Spleen (tissue), 7 donors: ENCODE measurements around the gene CDKN2D.

Experiments
- POLR2A ChIP-seq, 3 donors: fragments of 450-650 bp; IDR thresholded peaks; one replicate each; pipeline ENCODE4 v1.5.1; 2017; ENCODE audit warnings: antibody characterized with exemption in 3 of 3, mild to moderate bottlenecking in 1 of 3
- POLR2AphosphoS5 ChIP-seq, 3 donors: sonication (generic); formaldehyde crosslinking; IDR thresholded peaks; one replicate each; pipeline ENCODE4 v1.5.1; 2017; ENCODE audit warnings: antibody characterized with exemption in 3 of 3
- TF ChIP-seq, protein P1 (sequence below), 11 experiments: fragments of 200-600 bp in 7 of 11; fragments of 450-650 bp in 4 of 11; sonication (generic) in 4 of 11; IDR thresholded peaks in 8 of 11; conservative IDR thresholded peaks in 3 of 11; 1 replicate in 7 of 11; 2 replicates in 4 of 11; pipeline versions ENCODE4 v1.4.0 to v1.8.0; 2016 to 2021; ENCODE audit warnings: antibody characterized with exemption in 11 of 11, inconsistent platforms in 4 of 11, mild to moderate bottlenecking in 1 of 11
- donor health status: DM: no; HTN: no; CAD: no; lungs with moderate emphysema.
- donor health status: DM: no; HTN: no; CAD: no.
- donor health status: DM: no; HTN: no; CAD: no.

DNA sequence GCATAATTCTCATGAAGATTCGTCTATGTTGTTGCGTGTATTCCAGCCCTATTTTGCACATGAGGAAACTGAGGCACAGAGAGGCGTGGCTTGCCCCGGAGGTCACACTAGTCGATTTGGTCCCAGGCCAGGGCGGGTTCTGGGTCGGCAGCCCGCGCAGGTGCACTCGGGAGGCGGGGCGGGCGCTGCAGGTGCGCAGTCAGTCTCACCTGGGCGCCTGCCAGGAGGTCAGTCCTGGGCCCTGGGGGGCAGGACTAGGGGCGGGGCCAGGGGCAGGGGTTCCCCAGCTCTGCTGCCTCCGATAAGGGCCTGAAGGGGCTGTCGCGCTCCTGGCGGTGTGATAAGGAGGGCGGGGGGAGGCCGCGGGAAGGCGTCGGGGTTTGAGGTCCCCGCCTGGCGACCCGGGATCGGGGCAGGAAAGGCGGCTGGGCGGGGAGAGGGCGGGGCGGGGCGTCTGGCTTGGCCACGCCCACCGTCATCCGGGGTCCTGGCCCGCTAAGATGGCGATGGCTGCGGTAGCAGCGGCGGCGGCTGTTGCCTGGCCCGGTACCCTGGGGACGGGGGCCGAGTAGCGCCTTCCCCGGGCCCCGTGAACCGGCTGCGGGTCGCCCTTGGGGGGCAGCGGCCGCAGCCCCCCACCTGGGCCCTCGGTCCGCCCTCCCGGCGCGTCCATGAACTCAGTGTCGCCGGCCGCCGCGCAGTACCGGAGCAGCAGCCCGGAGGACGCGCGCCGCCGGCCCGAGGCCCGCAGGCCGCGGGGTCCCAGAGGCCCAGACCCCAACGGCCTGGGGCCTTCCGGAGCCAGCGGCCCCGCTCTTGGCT is 25.1 kb downstream of the CDKN2D start, which contains the start of gene ATG4D:
- TF ChIP-seq POLR2A (IDR thresholded peaks at IDR 0.05) (peak in 1 of 3 donors; percentile 41), POLR2AphosphoS5 (IDR thresholded peaks at IDR 0.05) (peak; percentile 84 to 93 (median 86))
- TF ChIP-seq, protein P1, sequence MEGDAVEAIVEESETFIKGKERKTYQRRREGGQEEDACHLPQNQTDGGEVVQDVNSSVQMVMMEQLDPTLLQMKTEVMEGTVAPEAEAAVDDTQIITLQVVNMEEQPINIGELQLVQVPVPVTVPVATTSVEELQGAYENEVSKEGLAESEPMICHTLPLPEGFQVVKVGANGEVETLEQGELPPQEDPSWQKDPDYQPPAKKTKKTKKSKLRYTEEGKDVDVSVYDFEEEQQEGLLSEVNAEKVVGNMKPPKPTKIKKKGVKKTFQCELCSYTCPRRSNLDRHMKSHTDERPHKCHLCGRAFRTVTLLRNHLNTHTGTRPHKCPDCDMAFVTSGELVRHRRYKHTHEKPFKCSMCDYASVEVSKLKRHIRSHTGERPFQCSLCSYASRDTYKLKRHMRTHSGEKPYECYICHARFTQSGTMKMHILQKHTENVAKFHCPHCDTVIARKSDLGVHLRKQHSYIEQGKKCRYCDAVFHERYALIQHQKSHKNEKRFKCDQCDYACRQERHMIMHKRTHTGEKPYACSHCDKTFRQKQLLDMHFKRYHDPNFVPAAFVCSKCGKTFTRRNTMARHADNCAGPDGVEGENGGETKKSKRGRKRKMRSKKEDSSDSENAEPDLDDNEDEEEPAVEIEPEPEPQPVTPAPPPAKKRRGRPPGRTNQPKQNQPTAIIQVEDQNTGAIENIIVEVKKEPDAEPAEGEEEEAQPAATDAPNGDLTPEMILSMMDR (IDR thresholded peaks at IDR 0.05 in 8 of 11, conservative IDR thresholded peaks at IDR 0.05 in 3 of 11) = peak in 4 of 11 experiments; percentile 11 to 27 (median 20)
